Aortic smooth muscle cell (primary cell): ENCODE data around the gene NPEPL1. TPM values are rescaled to one million over a fixed set of nuclear protein-coding genes. Genes with fewer than 3 reads are reported as not detected.

ENCODE experiments used
- total RNA-seq: library from RNA; depleted of rRNA; stranded (reverse); fragments of >200 nt; gene quantifications from 2 replicates; pipeline ENCODE4 v1.2.3, GENCODE V29; 2014

Gene NPEPL1, protein sequence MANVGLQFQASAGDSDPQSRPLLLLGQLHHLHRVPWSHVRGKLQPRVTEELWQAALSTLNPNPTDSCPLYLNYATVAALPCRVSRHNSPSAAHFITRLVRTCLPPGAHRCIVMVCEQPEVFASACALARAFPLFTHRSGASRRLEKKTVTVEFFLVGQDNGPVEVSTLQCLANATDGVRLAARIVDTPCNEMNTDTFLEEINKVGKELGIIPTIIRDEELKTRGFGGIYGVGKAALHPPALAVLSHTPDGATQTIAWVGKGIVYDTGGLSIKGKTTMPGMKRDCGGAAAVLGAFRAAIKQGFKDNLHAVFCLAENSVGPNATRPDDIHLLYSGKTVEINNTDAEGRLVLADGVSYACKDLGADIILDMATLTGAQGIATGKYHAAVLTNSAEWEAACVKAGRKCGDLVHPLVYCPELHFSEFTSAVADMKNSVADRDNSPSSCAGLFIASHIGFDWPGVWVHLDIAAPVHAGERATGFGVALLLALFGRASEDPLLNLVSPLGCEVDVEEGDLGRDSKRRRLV
- total RNA-seq = 21.0 and 21.8 TPM in 2 replicates

DNA sequence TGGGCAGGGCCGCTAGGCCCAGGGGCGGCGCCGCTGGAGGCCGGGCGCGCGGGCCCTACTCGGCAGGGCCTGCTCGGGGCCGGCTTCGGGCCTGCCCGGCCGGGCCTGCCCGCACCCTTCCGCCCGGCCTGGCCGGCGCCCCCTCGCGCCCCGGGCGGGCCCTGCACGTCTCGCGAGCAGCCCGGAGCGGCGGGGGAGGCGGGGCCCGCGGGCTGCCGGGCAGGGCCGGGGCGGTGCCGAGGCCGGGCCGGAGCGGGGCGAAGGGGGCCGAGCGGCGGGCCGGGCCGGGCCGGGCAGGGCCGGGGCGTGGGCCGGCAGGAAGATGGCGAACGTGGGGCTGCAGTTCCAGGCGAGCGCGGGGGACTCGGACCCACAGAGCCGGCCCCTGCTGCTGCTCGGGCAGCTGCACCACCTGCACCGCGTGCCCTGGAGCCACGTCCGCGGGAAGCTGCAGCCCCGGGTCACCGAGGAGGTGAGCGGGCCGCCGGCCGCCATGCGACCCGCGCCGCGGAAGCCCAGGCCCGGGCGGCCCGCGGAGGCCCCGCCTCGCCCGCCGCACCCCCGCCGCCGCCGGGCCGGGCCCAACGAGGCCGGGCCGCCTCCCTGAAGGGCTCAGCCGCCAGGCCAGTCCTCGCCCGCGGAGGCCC, at the start of gene NPEPL1:
Gene NPEPL1 (plus strand): TSS at position 222 of the 647 bp plus-strand sequence. CDS start 101 bp downstream, at position 323.

DNA sequence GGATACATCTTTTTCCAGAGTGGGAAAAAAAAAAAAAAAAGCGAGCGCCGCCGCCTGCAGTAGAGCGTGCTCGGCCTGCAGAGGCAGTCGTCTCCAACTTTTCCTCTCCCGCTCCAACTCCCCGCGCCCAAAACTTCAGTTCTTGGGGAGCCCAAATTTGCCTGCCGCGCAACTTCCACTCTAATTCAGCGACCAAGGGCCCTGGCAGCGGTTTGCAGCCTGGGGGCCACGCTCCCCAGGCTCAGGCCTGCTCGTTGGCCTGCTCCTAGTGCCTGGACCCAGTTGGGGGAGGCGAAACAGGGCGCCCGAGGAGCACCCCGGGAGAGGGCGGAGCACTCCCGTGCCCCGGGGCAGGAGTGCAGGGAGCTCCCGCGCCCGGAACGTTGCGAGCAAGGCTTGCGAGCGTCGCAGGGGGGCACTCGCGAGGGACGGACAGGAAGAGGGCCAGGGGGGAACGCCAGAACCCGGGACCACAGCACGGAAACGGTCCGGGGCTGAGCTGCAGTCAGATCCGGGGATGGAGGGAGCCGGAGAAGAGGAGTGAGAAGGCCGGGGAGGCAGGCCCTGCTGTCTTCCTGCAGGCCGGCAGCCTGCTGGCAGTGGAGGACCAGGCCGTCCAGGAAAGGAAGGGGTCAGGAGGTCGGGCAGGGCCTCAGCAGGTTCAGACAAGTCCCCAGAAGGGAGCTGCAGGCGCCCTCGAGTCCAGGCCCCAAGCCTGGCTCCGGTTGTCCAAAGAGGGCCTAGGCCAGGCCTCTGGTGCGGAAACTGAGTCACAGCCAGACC, 41.6 kb upstream of the NPEPL1 start, which contains the start of gene STX16:
Gene STX16 (plus strand): TSS at position 508 of the 783 bp plus-strand sequence. CDS start 724 bp downstream, outside the sequence.

Other genes with a start within 250 kb of the NPEPL1 start
- gene APCDD1L, start 177.4 kb upstream of the NPEPL1 start, total RNA-seq = 2.4 and 2.9 TPM in 2 replicates
- 42.3 and 49.6 TPM in 2 replicates for gene STX16, start 41.5 kb upstream of the NPEPL1 start, total RNA-seq
- gene GNAS-AS1, start 158.1 kb downstream of the NPEPL1 start, total RNA-seq = 0.56 and 1.2 TPM in 2 replicates
- 400 and 636 TPM in 2 replicates for gene GNAS, start 159.9 kb downstream of the NPEPL1 start, total RNA-seq